HepG2 (cell line): ENCODE results near the gene SDK2.

Source experiments
- ADNP ChIP-seq: sonication (generic); formaldehyde crosslinking; IDR thresholded peaks from 2 replicates; pipeline ENCODE4 v1.4.0; 2020; ENCODE audit warnings: missing genetic modification reagents
- ARID2 ChIP-seq: sonication (generic); formaldehyde crosslinking; IDR thresholded peaks from 2 replicates; pipeline ENCODE4 v1.8.1; 2022; ENCODE audit warnings: mild to moderate bottlenecking, missing genetic modification reagents, borderline replicate concordance
- GFI1 ChIP-seq: sonication (generic); formaldehyde crosslinking; IDR thresholded peaks from 2 replicates; pipeline ENCODE4 v1.5.0; 2020; ENCODE audit warnings: missing genetic modification reagents, mild to moderate bottlenecking, borderline replicate concordance
- JUNB ChIP-seq: sonication (generic); formaldehyde crosslinking; IDR thresholded peaks from 2 replicates; pipeline ENCODE4 v1.8.0; 2022; ENCODE audit warnings: missing genetic modification reagents, mild to moderate bottlenecking, borderline replicate concordance
- KAT8 ChIP-seq: IDR thresholded peaks from 2 replicates; pipeline ENCODE4 v1.6.1; 2016; ENCODE audit warnings: missing genetic modification reagents, missing compliant biosample characterization
- KMT2B ChIP-seq: IDR thresholded peaks from 2 replicates; pipeline ENCODE4 v1.6.1; 2016; ENCODE audit warnings: missing genetic modification reagents, missing compliant biosample characterization
- RXRA ChIP-seq: sonication (generic); formaldehyde crosslinking; IDR thresholded peaks from 2 replicates; pipeline ENCODE4 v1.5.1; 2020; ENCODE audit warnings: missing genetic modification reagents
- SIN3A ChIP-seq: IDR thresholded peaks from 2 replicates; pipeline ENCODE4 v1.6.1; 2011; ENCODE audit warnings: low read depth, mild to moderate bottlenecking, control low read depth, low read length, borderline replicate concordance
- SMARCC2 ChIP-seq: fragments of 450-650 bp; IDR thresholded peaks from 2 replicates; pipeline ENCODE4 v1.6.1; 2017; ENCODE audit warnings: antibody characterized with exemption, mild to moderate bottlenecking
- ZNF207 ChIP-seq: fragments of 450-650 bp; IDR thresholded peaks from 2 replicates; pipeline ENCODE4 v1.6.1; 2016; ENCODE audit warnings: antibody characterized with exemption, borderline replicate concordance
- TF ChIP-seq, protein P1 (sequence below): sonication (generic); formaldehyde crosslinking; IDR thresholded peaks from 2 replicates; pipeline ENCODE4 v1.5.0; 2020; ENCODE audit warnings: mild to moderate bottlenecking, missing genetic modification reagents, moderate library complexity
- TF ChIP-seq, protein P2 (sequence below): sonication (generic); formaldehyde crosslinking; IDR thresholded peaks from 2 replicates; pipeline ENCODE4 v1.4.0; 2020; ENCODE audit warnings: mild to moderate bottlenecking, low read depth, missing genetic modification reagents
- TF ChIP-seq, protein P3 (sequence below): sonication (generic); formaldehyde crosslinking; IDR thresholded peaks from 2 replicates; pipeline ENCODE4 v1.4.0; 2020; ENCODE audit warnings: missing genetic modification reagents

DNA sequence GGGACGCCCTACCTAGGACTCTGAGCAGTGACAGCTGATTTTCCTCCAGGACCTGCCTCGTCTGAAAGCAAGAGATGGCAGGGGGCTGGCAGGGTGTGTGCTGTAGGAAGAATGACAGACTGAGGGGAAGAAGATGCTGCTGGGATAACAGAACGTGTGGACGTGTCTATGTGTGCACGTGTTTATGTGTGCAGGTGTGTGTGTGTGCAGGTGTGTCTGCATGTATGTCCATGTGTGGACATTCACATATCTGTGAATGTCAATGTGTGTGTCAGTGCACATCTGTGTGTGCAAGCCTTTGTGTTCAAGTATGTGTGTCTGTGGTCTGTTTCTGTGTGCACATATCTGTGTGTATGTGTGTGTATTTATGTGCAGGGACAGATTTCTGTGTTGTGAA lies 132.5 kb downstream of the SDK2 start:
- TF ChIP-seq GFI1 (CRISPR knock-in tag) (no peak), ZNF207 (no peak), KMT2B (no peak), SIN3A (no peak), JUNB (CRISPR knock-in tag) (no peak), ADNP (no peak), SMARCC2 (no peak), KAT8 (no peak), ARID2 (CRISPR knock-in tag) (no peak), RXRA (CRISPR knock-in tag) (no peak)
- TF ChIP-seq, protein P1, sequence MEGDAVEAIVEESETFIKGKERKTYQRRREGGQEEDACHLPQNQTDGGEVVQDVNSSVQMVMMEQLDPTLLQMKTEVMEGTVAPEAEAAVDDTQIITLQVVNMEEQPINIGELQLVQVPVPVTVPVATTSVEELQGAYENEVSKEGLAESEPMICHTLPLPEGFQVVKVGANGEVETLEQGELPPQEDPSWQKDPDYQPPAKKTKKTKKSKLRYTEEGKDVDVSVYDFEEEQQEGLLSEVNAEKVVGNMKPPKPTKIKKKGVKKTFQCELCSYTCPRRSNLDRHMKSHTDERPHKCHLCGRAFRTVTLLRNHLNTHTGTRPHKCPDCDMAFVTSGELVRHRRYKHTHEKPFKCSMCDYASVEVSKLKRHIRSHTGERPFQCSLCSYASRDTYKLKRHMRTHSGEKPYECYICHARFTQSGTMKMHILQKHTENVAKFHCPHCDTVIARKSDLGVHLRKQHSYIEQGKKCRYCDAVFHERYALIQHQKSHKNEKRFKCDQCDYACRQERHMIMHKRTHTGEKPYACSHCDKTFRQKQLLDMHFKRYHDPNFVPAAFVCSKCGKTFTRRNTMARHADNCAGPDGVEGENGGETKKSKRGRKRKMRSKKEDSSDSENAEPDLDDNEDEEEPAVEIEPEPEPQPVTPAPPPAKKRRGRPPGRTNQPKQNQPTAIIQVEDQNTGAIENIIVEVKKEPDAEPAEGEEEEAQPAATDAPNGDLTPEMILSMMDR, result no peak
- TF ChIP-seq, protein P2, sequence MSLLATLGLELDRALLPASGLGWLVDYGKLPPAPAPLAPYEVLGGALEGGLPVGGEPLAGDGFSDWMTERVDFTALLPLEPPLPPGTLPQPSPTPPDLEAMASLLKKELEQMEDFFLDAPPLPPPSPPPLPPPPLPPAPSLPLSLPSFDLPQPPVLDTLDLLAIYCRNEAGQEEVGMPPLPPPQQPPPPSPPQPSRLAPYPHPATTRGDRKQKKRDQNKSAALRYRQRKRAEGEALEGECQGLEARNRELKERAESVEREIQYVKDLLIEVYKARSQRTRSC (CRISPR knock-in tag), result no peak
- TF ChIP-seq, protein P3, sequence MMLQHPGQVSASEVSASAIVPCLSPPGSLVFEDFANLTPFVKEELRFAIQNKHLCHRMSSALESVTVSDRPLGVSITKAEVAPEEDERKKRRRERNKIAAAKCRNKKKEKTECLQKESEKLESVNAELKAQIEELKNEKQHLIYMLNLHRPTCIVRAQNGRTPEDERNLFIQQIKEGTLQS (CRISPR knock-in tag), result no peak
